HepG2 (cell line): Measurements from ENCODE around the gene MED4.

ENCODE experiments used
- HCFC1 ChIP-seq: fragments of 150-350 bp; IDR thresholded peaks from 2 replicates; pipeline ENCODE4 v1.6.1; 2014; ENCODE audit warnings: low read depth, low read length
- NFE2L1 ChIP-seq: sonication (generic); formaldehyde crosslinking; IDR thresholded peaks from 2 replicates; pipeline ENCODE4 v1.4.0; 2020; ENCODE audit warnings: missing genetic modification reagents, mild to moderate bottlenecking, borderline replicate concordance
- ZFX ChIP-seq: sonication (generic); formaldehyde crosslinking; IDR thresholded peaks from 2 replicates; pipeline ENCODE4 v1.4.0; 2020; ENCODE audit warnings: mild to moderate bottlenecking, low read depth, missing genetic modification reagents, moderate library complexity
- TF ChIP-seq, protein P1 (sequence below): sonication (generic); formaldehyde crosslinking; IDR thresholded peaks from 2 replicates; pipeline ENCODE4 v1.8.1; 2023; ENCODE audit warnings: missing genetic modification reagents, inconsistent platforms, borderline replicate concordance
- TF ChIP-seq, protein P2 (sequence below): IDR thresholded peaks from 2 replicates; pipeline ENCODE4 v1.6.1; 2016; ENCODE audit warnings: control low read depth

DNA sequence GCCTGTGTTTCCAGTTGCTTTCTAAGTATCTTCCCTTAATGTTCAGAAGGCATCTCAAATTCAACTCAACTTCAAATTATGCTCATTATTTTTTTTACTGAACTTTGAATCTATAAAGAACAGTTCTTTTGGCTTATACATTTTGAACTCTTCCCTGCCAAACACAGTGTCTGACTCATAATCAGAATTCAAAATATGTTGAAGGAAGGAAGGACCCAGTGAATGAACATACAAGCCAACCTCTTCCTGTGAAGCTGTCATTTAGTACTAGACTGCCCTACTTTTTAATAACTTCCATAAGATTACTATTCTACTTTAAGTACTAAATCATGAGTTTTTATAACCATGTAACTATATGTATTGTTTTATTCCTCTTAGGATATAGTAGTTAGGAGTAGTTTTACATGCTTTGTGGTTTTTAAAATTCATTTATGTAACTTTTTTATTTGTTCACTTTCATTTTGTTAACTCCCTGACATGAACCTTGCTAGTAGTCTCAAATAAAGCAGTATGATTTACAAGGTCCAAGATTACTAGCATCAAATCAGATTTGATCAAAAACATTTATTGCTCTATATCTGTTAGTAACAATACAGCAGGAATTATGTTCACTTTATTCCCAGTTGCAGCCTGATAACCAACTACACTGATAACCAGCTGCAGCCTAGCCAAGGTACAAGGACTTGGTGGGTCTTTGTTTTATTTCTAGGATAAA lies 51.0 kb downstream of the MED4 start:
- TF ChIP-seq, protein P1, sequence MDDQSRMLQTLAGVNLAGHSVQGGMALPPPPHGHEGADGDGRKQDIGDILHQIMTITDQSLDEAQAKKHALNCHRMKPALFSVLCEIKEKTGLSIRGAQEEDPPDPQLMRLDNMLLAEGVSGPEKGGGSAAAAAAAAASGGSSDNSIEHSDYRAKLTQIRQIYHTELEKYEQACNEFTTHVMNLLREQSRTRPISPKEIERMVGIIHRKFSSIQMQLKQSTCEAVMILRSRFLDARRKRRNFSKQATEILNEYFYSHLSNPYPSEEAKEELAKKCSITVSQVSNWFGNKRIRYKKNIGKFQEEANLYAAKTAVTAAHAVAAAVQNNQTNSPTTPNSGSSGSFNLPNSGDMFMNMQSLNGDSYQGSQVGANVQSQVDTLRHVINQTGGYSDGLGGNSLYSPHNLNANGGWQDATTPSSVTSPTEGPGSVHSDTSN (CRISPR knock-in tag): no peak
- TF ChIP-seq HCFC1 (no peak), ZFX (CRISPR knock-in tag) (no peak), NFE2L1 (CRISPR knock-in tag) (no peak)
- TF ChIP-seq, protein P2, sequence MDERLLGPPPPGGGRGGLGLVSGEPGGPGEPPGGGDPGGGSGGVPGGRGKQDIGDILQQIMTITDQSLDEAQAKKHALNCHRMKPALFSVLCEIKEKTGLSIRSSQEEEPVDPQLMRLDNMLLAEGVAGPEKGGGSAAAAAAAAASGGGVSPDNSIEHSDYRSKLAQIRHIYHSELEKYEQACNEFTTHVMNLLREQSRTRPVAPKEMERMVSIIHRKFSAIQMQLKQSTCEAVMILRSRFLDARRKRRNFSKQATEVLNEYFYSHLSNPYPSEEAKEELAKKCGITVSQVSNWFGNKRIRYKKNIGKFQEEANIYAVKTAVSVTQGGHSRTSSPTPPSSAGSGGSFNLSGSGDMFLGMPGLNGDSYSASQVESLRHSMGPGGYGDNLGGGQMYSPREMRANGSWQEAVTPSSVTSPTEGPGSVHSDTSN (CRISPR knock-in tag): no peak
